MV-4-11 (cell line): ENCODE measurements around the gene OR2T1.
"Not testable (repeated sequence)": the region's sequence is repeated elsewhere in the genome, so short reads cannot be mapped to it uniquely, and the experiment has no call there.

Source experiments
- DNase-seq: peaks from one replicate; lab custom pipeline; 2025; lab: John Stamatoyannopoulos, UW

Gene OR2T1

GRCh38 chr1:248402748-248403147, at the start of gene OR2T1:
OR2T1 (plus strand) TSS chr1:248403048; CDS start chr1:248406148, 3,100 bp downstream.
- no peak for DNase-seq

GRCh38 chr1:248359415-248359814, 43.4 kb upstream of the OR2T1 start:
- DNase-seq = no peak

GRCh38 chr1:248361121-248361715, 41.6 kb upstream of the OR2T1 start, which contains the start of gene OR2T4:
OR2T4 (plus strand) TSS chr1:248361665; CDS start chr1:248361665, 0 bp downstream.
- DNase-seq = no peak

GRCh38 chr1:248366609-248367008, 36.2 kb upstream of the OR2T1 start:
- DNase-seq = no peak

- DNase-seq = no peak
Measured at GRCh38 chr1:248372394-248372793, 30.5 kb upstream of the OR2T1 start.

GRCh38 chr1:248373761-248374160, 29.1 kb upstream of the OR2T1 start:
- no peak for DNase-seq

- no peak for DNase-seq
Measured at GRCh38 chr1:248375446-248375845, 27.4 kb upstream of the OR2T1 start, which contains the start of gene OR2T6. OR2T6 (plus strand) TSS chr1:248375746; CDS start chr1:248387609, 11,863 bp downstream.

- DNase-seq = no peak
Measured at GRCh38 chr1:248376916-248377315, 25.9 kb upstream of the OR2T1 start.

- DNase-seq = no peak
Measured at GRCh38 chr1:248380854-248381253, 22.0 kb upstream of the OR2T1 start.

GRCh38 chr1:248388426-248388825, 14.4 kb upstream of the OR2T1 start:
- DNase-seq = no peak

GRCh38 chr1:248393050-248393449, 9.8 kb upstream of the OR2T1 start:
- no peak for DNase-seq

GRCh38 chr1:248404024-248404423, 1.2 kb downstream of the OR2T1 start:
- no peak for DNase-seq

- no peak for DNase-seq
Measured at GRCh38 chr1:248406721-248407692, 4.2 kb downstream of the OR2T1 start.

- DNase-seq = no peak
Measured at GRCh38 chr1:248416226-248416625, 13.4 kb downstream of the OR2T1 start.

- no peak for DNase-seq
Measured at GRCh38 chr1:248417854-248418253, 15.0 kb downstream of the OR2T1 start.

- DNase-seq = peak; percentile 1
Measured at GRCh38 chr1:248421384-248421783, 18.5 kb downstream of the OR2T1 start.

- DNase-seq = not testable (repeated sequence)
Measured at GRCh38 chr1:248427526-248428191, 24.8 kb downstream of the OR2T1 start.

- DNase-seq = not testable (repeated sequence)
Measured at GRCh38 chr1:248428192-248428533, 25.3 kb downstream of the OR2T1 start.

- not testable (repeated sequence) for DNase-seq
Measured at GRCh38 chr1:248431683-248432082, 28.8 kb downstream of the OR2T1 start.

GRCh38 chr1:248432201-248432600, 29.4 kb downstream of the OR2T1 start:
- DNase-seq = not testable (repeated sequence)

GRCh38 chr1:248433811-248434415, 31.1 kb downstream of the OR2T1 start:
- not testable (repeated sequence) for DNase-seq

- DNase-seq = not testable (repeated sequence)
Measured at GRCh38 chr1:248434913-248435312, 32.1 kb downstream of the OR2T1 start.
